ENCODE results near the gene BCL7A.
A peak's percentile ranks its signal among the peaks of the same experiment; 100 is the strongest.

The BCL7A gene

GRCh38 chr12:122018937-122019336 is 2.7 kb upstream of the BCL7A start:
- ChIA-PET CTCF (interaction anchor here (0.6 kb wide), 1 partner anchor 104 kb away, joined by 3 read pairs; no protein-coding TSS in a partner anchor), POLR2A (ENCODE audit: low non-redundant PET) (no interaction called here)
- no peak overlapping the region for H3K27ac ChIP-seq
- DNase-seq (ENCODE audit: low spot score): no peak
- TF ChIP-seq CTCF (conservative IDR thresholded peaks at IDR 0.05; ENCODE audit: low read depth): no peak

- CTCF ChIA-PET: interaction anchor here (0.6 kb wide), 1 partner anchor 103 kb away, joined by 3 read pairs; no protein-coding TSS in a partner anchor
- no peak for TF ChIP-seq CTCF (conservative IDR thresholded peaks at IDR 0.05; ENCODE audit: low read depth)
- H3K27ac ChIP-seq: peak overlapping the region; percentile 93
- DNase-seq (ENCODE audit: low spot score): no peak
- POLR2A ChIA-PET (ENCODE audit: low non-redundant PET): no interaction called here
These were observed 890 bp upstream of the BCL7A start for GRCh38 chr12:122020795-122021192.

GRCh38 chr12:122021193-122021821 is 377 bp upstream of the BCL7A start:
- peak overlapping the region; percentile 93 for H3K27ac ChIP-seq
- DNase-seq (ENCODE audit: low spot score): no peak
- TF ChIP-seq CTCF (conservative IDR thresholded peaks at IDR 0.05; ENCODE audit: low read depth): no peak
- CTCF ChIA-PET: interaction anchor here (0.6 kb wide), 1 partner anchor 102 kb away, joined by 3 read pairs; no protein-coding TSS in a partner anchor
- POLR2A ChIA-PET (ENCODE audit: low non-redundant PET): interaction anchor here (0.6 kb wide), 1 partner anchor 57 kb away, joined by 3 read pairs; the partner anchor contains the start of gene MLXIP

GRCh38 chr12:122022393-122023338 is 982 bp downstream of the BCL7A start:
- H3K27ac ChIP-seq: peak overlapping the region; percentile 93
- TF ChIP-seq CTCF (conservative IDR thresholded peaks at IDR 0.05; ENCODE audit: low read depth): no peak
- CTCF ChIA-PET: interaction anchor here (0.6 to 1.2 kb wide), 3 partner anchors 101 to 1434 kb away, joined by 3 to 6 read pairs (median 3); no protein-coding TSS in a partner anchor
- POLR2A ChIA-PET (ENCODE audit: low non-redundant PET): no interaction called here
- DNase-seq (ENCODE audit: low spot score): peak; percentile 42

GRCh38 chr12:122023339-122024131 is 1.9 kb downstream of the BCL7A start:
- CTCF ChIA-PET: interaction anchor here (0.5 to 1.2 kb wide), 4 partner anchors 9 to 1434 kb away, joined by 3 to 6 read pairs (median 3); no protein-coding TSS in a partner anchor
- DNase-seq (ENCODE audit: low spot score): peak; percentile 57
- no peak for TF ChIP-seq CTCF (conservative IDR thresholded peaks at IDR 0.05; ENCODE audit: low read depth)
- peak overlapping the region; percentile 93 for H3K27ac ChIP-seq
- POLR2A ChIA-PET (ENCODE audit: low non-redundant PET): no interaction called here

All from RWPE1 (cell line).